8988T (cell line): ENCODE results near the gene TSPAN9.
A peak's percentile ranks its signal among the peaks of the same experiment; 100 is the strongest.

ENCODE experiments used
- DNase-seq: peaks from one replicate; pipeline ENCODE4 v3.0.0; 2011

Gene TSPAN9

GRCh38 chr12:3305464-3305863 lies 228.3 kb downstream of the TSPAN9 start:
- no peak for DNase-seq

GRCh38 chr12:3305904-3306619 lies 228.9 kb downstream of the TSPAN9 start:
- DNase-seq, result no peak

GRCh38 chr12:3307389-3307788 lies 230.2 kb downstream of the TSPAN9 start:
- no peak for DNase-seq

GRCh38 chr12:3308063-3308462 lies 230.9 kb downstream of the TSPAN9 start:
- no peak for DNase-seq

GRCh38 chr12:3308609-3309008 lies 231.4 kb downstream of the TSPAN9 start:
- DNase-seq, result no peak

GRCh38 chr12:3309805-3310204 lies 232.6 kb downstream of the TSPAN9 start:
- DNase-seq, result no peak

GRCh38 chr12:3310271-3311026 lies 233.3 kb downstream of the TSPAN9 start:
- no peak for DNase-seq

GRCh38 chr12:3311027-3311402 lies 233.8 kb downstream of the TSPAN9 start:
- peak; percentile 40 for DNase-seq

GRCh38 chr12:3311491-3312103 lies 234.4 kb downstream of the TSPAN9 start:
- DNase-seq, result no peak

GRCh38 chr12:3313066-3313465 lies 235.9 kb downstream of the TSPAN9 start:
- DNase-seq, result no peak

- DNase-seq, result peak; percentile 59
Measured at GRCh38 chr12:3313675-3314663, 236.8 kb downstream of the TSPAN9 start.

- no peak for DNase-seq
Measured at GRCh38 chr12:3315201-3315661, 238.1 kb downstream of the TSPAN9 start.

- DNase-seq, result no peak
Measured at GRCh38 chr12:3316776-3317480, 239.7 kb downstream of the TSPAN9 start.

GRCh38 chr12:3317481-3317815 lies 240.3 kb downstream of the TSPAN9 start:
- DNase-seq, result no peak

GRCh38 chr12:3317841-3318501 lies 240.8 kb downstream of the TSPAN9 start:
- no peak for DNase-seq

GRCh38 chr12:3319723-3320492 lies 242.7 kb downstream of the TSPAN9 start:
- peak; percentile 54 for DNase-seq

- no peak for DNase-seq
Measured at GRCh38 chr12:3320881-3321509, 243.8 kb downstream of the TSPAN9 start.

GRCh38 chr12:3321881-3322280 lies 244.7 kb downstream of the TSPAN9 start:
- no peak for DNase-seq

GRCh38 chr12:3323002-3323685 lies 246.0 kb downstream of the TSPAN9 start:
- no peak for DNase-seq

- no peak for DNase-seq
Measured at GRCh38 chr12:3325736-3326135, 248.6 kb downstream of the TSPAN9 start.
